ENCODE data around the gene TSPAN2. TPM values are rescaled to one million over a fixed set of nuclear protein-coding genes. Genes with fewer than 3 reads are reported as not detected.
"Not testable (repeated sequence)": the region's sequence is repeated elsewhere in the genome, so short reads cannot be mapped to it uniquely, and the experiment has no call there.

Gene TSPAN2
- total RNA-seq, 2 experiments from 2014 or later, result 0.25 to 0.36 TPM

DNA sequence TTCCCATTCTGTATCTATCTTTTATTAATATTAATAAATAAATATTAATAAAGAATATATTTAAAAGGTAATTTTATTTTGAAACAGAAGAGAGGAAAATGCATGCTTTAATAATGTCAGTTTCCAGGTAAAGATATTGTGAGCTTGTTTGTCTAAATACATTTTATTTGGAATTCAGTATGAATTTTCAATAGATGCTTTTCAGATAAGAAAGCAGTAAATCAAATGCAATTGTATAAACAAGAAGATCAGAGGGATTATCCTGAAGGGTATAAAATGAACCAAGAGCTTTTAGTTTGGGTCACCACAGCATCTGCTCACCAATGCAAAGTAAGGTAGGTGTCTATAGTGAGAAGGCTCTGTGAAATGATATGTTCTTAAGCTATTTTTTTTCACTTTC lies 59.8 kb downstream of the TSPAN2 start, which contains the start of gene TSHB:
TSS of gene TSHB (plus strand) at position 301 of the 400 bp plus-strand sequence. CDS start 3,537 bp downstream, outside the sequence.
- Histone ChIP-seq H3K4me1 (ENCODE audit: insufficient read depth, low read length, poor library complexity, severe bottlenecking) (no peaks in the 10 kb centered on the region), H3K4me3 (ENCODE audit: low read depth, low read length, poor library complexity, severe bottlenecking) (no peak within 1 kb of the TSS), H3K36me3 (ENCODE audit: insufficient read depth, low read length) (no peaks in the 10 kb centered on the region), H2AFZ (ENCODE audit: low read length) (no peak within 1 kb of the TSS), H3K9me3 (ENCODE audit: low read length) (no peaks in the 10 kb centered on the region), H3K4me2 (ENCODE audit: low read length) (no peak within 1 kb of the TSS), H4K20me1 (ENCODE audit: insufficient read depth, low read length) (no peaks in the 10 kb centered on the region), H3K27ac (ENCODE audit: low read depth, low read length, poor library complexity, severe bottlenecking) (no peak within 1 kb of the TSS), H3K9me2 (ENCODE audit: insufficient read depth, low read length) (no peaks in the 10 kb centered on the region), H3K79me2 (ENCODE audit: insufficient read depth, low read depth, low read length) (no peaks in the 10 kb centered on the region)
- intact Hi-C loops (cut with micrococcal nuclease; ENCODE audit: unreplicated experiment), result no loop called here
- DNase-seq (ENCODE audit: low spot score), result no peak
- BruUV-seq (replicated peaks), result no TSS peak
- TF ChIP-seq, protein P1, sequence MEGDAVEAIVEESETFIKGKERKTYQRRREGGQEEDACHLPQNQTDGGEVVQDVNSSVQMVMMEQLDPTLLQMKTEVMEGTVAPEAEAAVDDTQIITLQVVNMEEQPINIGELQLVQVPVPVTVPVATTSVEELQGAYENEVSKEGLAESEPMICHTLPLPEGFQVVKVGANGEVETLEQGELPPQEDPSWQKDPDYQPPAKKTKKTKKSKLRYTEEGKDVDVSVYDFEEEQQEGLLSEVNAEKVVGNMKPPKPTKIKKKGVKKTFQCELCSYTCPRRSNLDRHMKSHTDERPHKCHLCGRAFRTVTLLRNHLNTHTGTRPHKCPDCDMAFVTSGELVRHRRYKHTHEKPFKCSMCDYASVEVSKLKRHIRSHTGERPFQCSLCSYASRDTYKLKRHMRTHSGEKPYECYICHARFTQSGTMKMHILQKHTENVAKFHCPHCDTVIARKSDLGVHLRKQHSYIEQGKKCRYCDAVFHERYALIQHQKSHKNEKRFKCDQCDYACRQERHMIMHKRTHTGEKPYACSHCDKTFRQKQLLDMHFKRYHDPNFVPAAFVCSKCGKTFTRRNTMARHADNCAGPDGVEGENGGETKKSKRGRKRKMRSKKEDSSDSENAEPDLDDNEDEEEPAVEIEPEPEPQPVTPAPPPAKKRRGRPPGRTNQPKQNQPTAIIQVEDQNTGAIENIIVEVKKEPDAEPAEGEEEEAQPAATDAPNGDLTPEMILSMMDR (conservative IDR thresholded peaks at IDR 0.05; ENCODE audit: low read length), result no peak
- TF ChIP-seq EZH2phosphoT487 (IDR thresholded peaks at IDR 0.05; ENCODE audit: borderline replicate concordance, low read depth, low read length), result no peak
- POLR2A ChIA-PET, result interaction anchor here (0.7 to 1.0 kb wide), 2 partner anchors 11 to 149 kb away, joined by 3 read pairs; no protein-coding TSS in a partner anchor
- CTCF ChIA-PET (ENCODE audit: unreplicated experiment), result no interaction called here

DNA sequence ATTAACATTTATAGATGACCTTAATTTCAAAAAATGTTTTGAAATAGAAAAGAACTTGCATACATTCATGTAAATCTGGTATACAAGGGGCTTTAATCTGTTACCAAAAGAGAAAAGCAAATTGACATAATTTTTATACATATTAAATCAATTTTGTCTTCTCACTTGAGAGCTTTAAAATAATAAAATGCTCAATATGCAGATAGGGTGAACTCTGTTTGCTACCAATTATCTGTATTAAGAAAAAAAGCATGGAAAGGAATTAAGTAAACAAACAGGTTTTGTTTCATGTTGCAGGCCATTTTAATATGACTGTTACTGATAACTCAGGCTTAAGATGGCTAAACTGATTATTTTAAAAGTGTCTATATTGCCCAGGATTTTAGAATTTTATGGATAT lies 65.7 kb downstream of the TSPAN2 start:
- Histone ChIP-seq H3K27ac (ENCODE audit: low read depth, low read length, poor library complexity, severe bottlenecking) (no peak overlapping the region), H3K4me2 (ENCODE audit: low read length) (no peak overlapping the region), H3K9me3 (ENCODE audit: low read length) (no peaks in the 10 kb centered on the region), H2AFZ (ENCODE audit: low read length) (no peak overlapping the region), H3K79me2 (ENCODE audit: insufficient read depth, low read depth, low read length) (no peaks in the 10 kb centered on the region), H3K4me3 (ENCODE audit: low read depth, low read length, poor library complexity, severe bottlenecking) (no peak overlapping the region), H4K20me1 (ENCODE audit: insufficient read depth, low read length) (no peaks in the 10 kb centered on the region), H3K4me1 (ENCODE audit: insufficient read depth, low read length, poor library complexity, severe bottlenecking) (no peaks in the 10 kb centered on the region), H3K9me2 (ENCODE audit: insufficient read depth, low read length) (no peaks in the 10 kb centered on the region), H3K36me3 (ENCODE audit: insufficient read depth, low read length) (no peaks in the 10 kb centered on the region)
- BruUV-seq (replicated peaks), result no TSS peak
- TF ChIP-seq, protein P1 (conservative IDR thresholded peaks at IDR 0.05; ENCODE audit: low read length), result no peak
- TF ChIP-seq EZH2phosphoT487 (IDR thresholded peaks at IDR 0.05; ENCODE audit: borderline replicate concordance, low read depth, low read length), result no peak
- no peak for DNase-seq (ENCODE audit: low spot score)
- ChIA-PET POLR2A (no interaction called here), CTCF (ENCODE audit: unreplicated experiment) (no interaction called here)
- intact Hi-C loops (cut with micrococcal nuclease; ENCODE audit: unreplicated experiment), result no loop called here

DNA sequence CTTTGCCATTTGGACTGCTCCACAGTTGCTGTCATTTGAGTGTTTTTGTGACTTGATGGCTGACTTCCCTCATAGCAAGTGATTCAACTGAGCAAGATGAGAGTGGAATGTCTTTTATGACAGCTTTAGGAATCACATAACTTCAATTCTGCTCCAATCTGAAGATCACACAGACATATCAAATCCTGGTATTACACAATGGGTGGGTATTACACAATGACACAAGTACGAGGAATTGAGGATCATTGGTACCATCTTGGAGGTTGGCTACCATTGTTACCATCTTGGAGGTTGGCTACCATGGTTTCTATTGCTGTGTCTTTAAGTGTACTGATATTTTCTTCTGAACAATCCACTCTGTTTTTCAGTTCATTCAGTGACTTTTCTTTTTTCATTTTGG lies 68.2 kb downstream of the TSPAN2 start:
- BruUV-seq (replicated peaks), result no TSS peak
- H2AFZ ChIP-seq (ENCODE audit: low read length), result no peak overlapping the region
- no peaks in the 10 kb centered on the region for H3K36me3 ChIP-seq (ENCODE audit: insufficient read depth, low read length)
- DNase-seq (ENCODE audit: low spot score), result no peak
- no peaks in the 10 kb centered on the region for H3K79me2 ChIP-seq (ENCODE audit: insufficient read depth, low read depth, low read length)
- H3K4me2 ChIP-seq (ENCODE audit: low read length), result no peak overlapping the region
- no peaks in the 10 kb centered on the region for H3K9me2 ChIP-seq (ENCODE audit: insufficient read depth, low read length)
- CTCF ChIA-PET (ENCODE audit: unreplicated experiment), result no interaction called here
- POLR2A ChIA-PET, result no interaction called here
- H3K4me3 ChIP-seq (ENCODE audit: low read depth, low read length, poor library complexity, severe bottlenecking), result no peak overlapping the region
- H3K27ac ChIP-seq (ENCODE audit: low read depth, low read length, poor library complexity, severe bottlenecking), result no peak overlapping the region
- TF ChIP-seq, protein P1 (conservative IDR thresholded peaks at IDR 0.05; ENCODE audit: low read length), result no peak
- TF ChIP-seq EZH2phosphoT487 (IDR thresholded peaks at IDR 0.05; ENCODE audit: borderline replicate concordance, low read depth, low read length), result no peak
- H4K20me1 ChIP-seq (ENCODE audit: insufficient read depth, low read length), result no peaks in the 10 kb centered on the region
- no peaks in the 10 kb centered on the region for H3K4me1 ChIP-seq (ENCODE audit: insufficient read depth, low read length, poor library complexity, severe bottlenecking)
- no peaks in the 10 kb centered on the region for H3K9me3 ChIP-seq (ENCODE audit: low read length)
- intact Hi-C loops (cut with micrococcal nuclease; ENCODE audit: unreplicated experiment), result no loop called here

DNA sequence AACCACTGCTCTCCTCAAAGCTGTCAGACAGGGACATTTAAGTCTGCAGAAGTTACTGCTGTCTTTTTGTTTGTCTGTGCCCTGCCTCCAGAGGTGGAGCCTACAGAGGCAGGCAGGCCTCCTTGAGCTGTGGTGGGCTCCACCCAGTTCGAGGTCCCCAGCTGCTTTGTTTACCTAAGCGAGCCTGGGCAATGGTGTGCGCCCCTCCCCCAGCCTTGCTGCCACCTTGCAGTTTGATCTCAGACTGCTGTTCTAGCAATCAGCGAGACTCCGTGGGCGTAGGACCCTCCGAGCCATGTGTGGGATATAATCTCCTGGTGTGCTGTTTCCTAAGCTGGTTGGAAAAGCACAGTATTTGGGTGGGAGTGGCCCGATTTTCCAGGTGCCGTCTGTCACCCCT lies 69.8 kb downstream of the TSPAN2 start:
- CTCF ChIA-PET (ENCODE audit: unreplicated experiment), result not testable (repeated sequence)

More for the DNA sequence above, 69.8 kb downstream of the TSPAN2 start:
- H3K4me3 ChIP-seq (ENCODE audit: low read depth, low read length, poor library complexity, severe bottlenecking); H3K4me2 ChIP-seq (ENCODE audit: low read length); intact Hi-C loops (cut with micrococcal nuclease; ENCODE audit: unreplicated experiment); H3K36me3 ChIP-seq (ENCODE audit: insufficient read depth, low read length); H3K79me2 ChIP-seq (ENCODE audit: insufficient read depth, low read depth, low read length); H3K4me1 ChIP-seq (ENCODE audit: insufficient read depth, low read length, poor library complexity, severe bottlenecking); H3K9me2 ChIP-seq (ENCODE audit: insufficient read depth, low read length); H3K9me3 ChIP-seq (ENCODE audit: low read length); BruUV-seq (replicated peaks); H4K20me1 ChIP-seq (ENCODE audit: insufficient read depth, low read length); POLR2A ChIA-PET; DNase-seq (ENCODE audit: low spot score); H2AFZ ChIP-seq (ENCODE audit: low read length); H3K27ac ChIP-seq (ENCODE audit: low read depth, low read length, poor library complexity, severe bottlenecking): not testable (repeated sequence)

Measured in OCI-LY7 (cell line).